ENCODE data around the gene CCNH. TPM values are rescaled to one million over a fixed set of nuclear protein-coding genes. Genes with fewer than 3 reads are reported as not detected.
A peak's percentile ranks its signal among the peaks of the same experiment; 100 is the strongest.

Gene CCNH
- total and polyA plus RNA-seq, 9 of the 15 experiments (the other 6 are each of a cell fraction or from before 2014, with no cell fraction given), result 100 to 213 (median 150) TPM

DNA sequence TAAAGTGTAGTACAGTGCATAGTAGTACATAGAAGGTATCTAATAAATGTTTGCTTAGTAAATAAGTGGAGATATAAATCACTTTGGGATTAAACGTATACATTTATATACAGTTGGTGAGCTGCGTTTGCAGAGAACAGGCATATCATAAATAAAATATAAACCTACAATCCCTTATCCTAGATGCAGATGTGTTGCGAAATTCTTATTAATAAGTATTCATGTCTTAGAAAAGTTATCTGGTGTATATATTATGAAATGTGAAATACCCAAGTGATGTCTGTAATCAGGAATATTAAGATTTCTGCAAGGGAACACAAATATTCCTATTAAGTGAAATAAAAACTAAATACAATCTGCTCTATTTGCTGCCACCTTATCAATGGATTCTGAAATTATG lies 8.8 kb downstream of the CCNH start:
- H3K79me2 ChIP-seq (ENCODE audit: control insufficient read depth, insufficient read depth, low read length), result peaks cover 64% of the 10 kb centered on the region
- H4K20me1 ChIP-seq (replicated peaks; ENCODE audit: control insufficient read depth, insufficient read depth, low read length), result no peaks in the 10 kb centered on the region
- H3K9me3 ChIP-seq (replicated peaks; ENCODE audit: control insufficient read depth, insufficient read depth, low read depth, low read length), result no peaks in the 10 kb centered on the region
- no peaks in the 10 kb centered on the region for H3K27me3 ChIP-seq (ENCODE audit: control insufficient read depth in 2 of 2, insufficient read depth in 2 of 2, low read length in 2 of 2)
- CTCF ChIA-PET (ENCODE audit: low intra/inter-chr PET ratio), result no interaction called here
- WGBS (ENCODE audit: insufficient coverage, low coverage, missing lambda C conversion rate), result 98% methylated on average over 3 of the region's 3 CpGs
- DNase-seq (ENCODE audit: extremely low read depth in 1 of 4, low spot score in 3 of 4), result no peak
- H3K4me2 ChIP-seq (ENCODE audit: insufficient read depth, low read length), result no peak overlapping the region
- POLR2A ChIA-PET, result interaction anchor here (0.8 to 2.4 kb wide), 2 partner anchors 8 to 20 kb away, joined by 3 to 11 read pairs; partner anchors contain the start of gene CCNH
- no peak for FAIRE-seq
- intact Hi-C loops (cut with micrococcal nuclease), result no loop called here
- peaks cover 0 to 12% of the 10 kb centered on the region in 2 experiments; a peak in 2 of 5 replicates for H3K4me1 ChIP-seq (replicated peaks in 1 of 2; ENCODE audit: control insufficient read depth in 2 of 2, insufficient read depth in 2 of 2, low read length in 2 of 2)
- TF ChIP-seq, protein P1, sequence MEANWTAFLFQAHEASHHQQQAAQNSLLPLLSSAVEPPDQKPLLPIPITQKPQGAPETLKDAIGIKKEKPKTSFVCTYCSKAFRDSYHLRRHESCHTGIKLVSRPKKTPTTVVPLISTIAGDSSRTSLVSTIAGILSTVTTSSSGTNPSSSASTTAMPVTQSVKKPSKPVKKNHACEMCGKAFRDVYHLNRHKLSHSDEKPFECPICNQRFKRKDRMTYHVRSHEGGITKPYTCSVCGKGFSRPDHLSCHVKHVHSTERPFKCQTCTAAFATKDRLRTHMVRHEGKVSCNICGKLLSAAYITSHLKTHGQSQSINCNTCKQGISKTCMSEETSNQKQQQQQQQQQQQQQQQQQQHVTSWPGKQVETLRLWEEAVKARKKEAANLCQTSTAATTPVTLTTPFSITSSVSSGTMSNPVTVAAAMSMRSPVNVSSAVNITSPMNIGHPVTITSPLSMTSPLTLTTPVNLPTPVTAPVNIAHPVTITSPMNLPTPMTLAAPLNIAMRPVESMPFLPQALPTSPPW (CRISPR knock-in tag; IDR thresholded peaks at IDR 0.05), result no peak
- TF ChIP-seq ZNF124 (CRISPR knock-in tag; IDR thresholded peaks at IDR 0.05), result no peak
- TF ChIP-seq CEBPB (tag; IDR thresholded peaks at IDR 0.05), result peak; percentile 87
- TF ChIP-seq CEBPG (CRISPR knock-in tag; IDR thresholded peaks at IDR 0.05), result no peak
- TF ChIP-seq CEBPG (tag; conservative IDR thresholded peaks at IDR 0.05 in 1 of 2, IDR thresholded peaks at IDR 0.05 in 1 of 2), result peak in 1 of 2 experiments; percentile 79; a peak in 2 of 4 replicates
- in situ Hi-C loops (cut with MboI), result no loop called here
- peaks cover 100% of the 10 kb centered on the region for H3K36me3 ChIP-seq (ENCODE audit: control insufficient read depth, insufficient read depth, low read length)
- H3K9ac ChIP-seq (ENCODE audit: insufficient read depth in 1 of 2, low read depth in 2 of 2, low read length in 2 of 2), result no peak overlapping the region
- no peak overlapping the region for H3K4me3 ChIP-seq
- no peak overlapping the region; the same call in 2 of the 3 replicates for H3K27ac ChIP-seq (ENCODE audit: extremely low read depth, low read depth, low read length)
- H3K9me1 ChIP-seq (ENCODE audit: control insufficient read depth, insufficient read depth, low read length), result no peaks in the 10 kb centered on the region
- no peak overlapping the region for H2AFZ ChIP-seq (ENCODE audit: low read depth, low read length)
- no TSS peak for BruUV-seq (replicated peaks)
- no peak for ATAC-seq

All from K562 (cell line).